Mesenchymal stem cell (in vitro differentiated cells and primary cell): ENCODE data around the gene LRRFIP1.

Experiments
- DNase-seq: peaks from one replicate; pipeline ENCODE4 v3.0.0-alpha.2; 2013
- H2AFZ ChIP-seq: one replicate; pipeline ENCODE4 v1.6.1; 2013; ENCODE audit warnings: low read depth, mild to moderate bottlenecking, control low read depth, inconsistent platforms, low read length, moderate library complexity
- H2AK5ac ChIP-seq: 2 replicates; pipeline ENCODE4 v1.6.1; 2013; ENCODE audit warnings: low read length, moderate library complexity, mild to moderate bottlenecking, inconsistent platforms; ENCODE audit not compliant: severe bottlenecking
- H2BK120ac ChIP-seq: one replicate; pipeline ENCODE4 v1.6.1; 2013; ENCODE audit warnings: low read depth, mild to moderate bottlenecking, inconsistent platforms, low read length, moderate library complexity
- H2BK12ac ChIP-seq, 2 experiments: one replicate each; pipeline ENCODE4 v1.6.1; 2013; ENCODE audit warnings: inconsistent platforms in 2 of 2, low read length in 2 of 2, mild to moderate bottlenecking in 2 of 2, moderate library complexity in 2 of 2, control low read depth in 1 of 2
- H2BK15ac ChIP-seq: one replicate; pipeline ENCODE4 v1.6.1; 2013; ENCODE audit warnings: mild to moderate bottlenecking, low read depth, inconsistent platforms; ENCODE audit not compliant: poor library complexity, severe bottlenecking
- H2BK5ac ChIP-seq: 2 replicates; pipeline ENCODE4 v1.6.1; 2013; ENCODE audit warnings: low read depth, mild to moderate bottlenecking, low read length, control low read depth, inconsistent platforms; ENCODE audit not compliant: poor library complexity, severe bottlenecking
- H3K14ac ChIP-seq, 2 experiments: one replicate each; pipeline ENCODE4 v1.6.1; 2013; ENCODE audit warnings: inconsistent platforms in 2 of 2, low read length in 2 of 2, control low read depth in 1 of 2, mild to moderate bottlenecking in 1 of 2, moderate library complexity in 1 of 2
- H3K18ac ChIP-seq, 2 experiments: one replicate each; pipeline ENCODE4 v1.6.1; 2013; ENCODE audit warnings: inconsistent platforms in 2 of 2, low read length in 2 of 2, control low read depth in 1 of 2, low read depth in 1 of 2, mild to moderate bottlenecking in 1 of 2
- H3K23ac ChIP-seq, 2 experiments: one replicate each; pipeline ENCODE4 v1.6.1; 2013; ENCODE audit warnings: inconsistent platforms in 2 of 2, low read length in 2 of 2, mild to moderate bottlenecking in 2 of 2, moderate library complexity in 2 of 2, control low read depth in 1 of 2
- H3K27ac ChIP-seq: 2 replicates; pipeline ENCODE4 v1.5.1; 2013; ENCODE audit warnings: mild to moderate bottlenecking, moderate library complexity, low read length, control low read depth, inconsistent platforms; ENCODE audit not compliant: poor library complexity, severe bottlenecking
- H3K27me3 ChIP-seq, 2 experiments: 2 replicates each; pipeline versions ENCODE4 v1.6.1 to v1.7.0; 2013; ENCODE audit warnings: low read length in 2 of 2, mild to moderate bottlenecking in 2 of 2, moderate library complexity in 2 of 2, control low read depth in 1 of 2, inconsistent platforms in 1 of 2; ENCODE audit not compliant: control insufficient read depth in 1 of 2, insufficient read depth in 1 of 2
- H3K36me3 ChIP-seq, 2 experiments: 2 replicates each; pipeline versions ENCODE4 v1.6.1 to v1.7.0; 2013; ENCODE audit warnings: low read length in 2 of 2, control low read depth in 1 of 2, inconsistent platforms in 1 of 2, low read depth in 1 of 2, mild to moderate bottlenecking in 1 of 2; ENCODE audit not compliant: insufficient read depth in 2 of 2, control insufficient read depth in 1 of 2
- H3K4ac ChIP-seq, 2 experiments: one replicate each; pipeline ENCODE4 v1.6.1; 2013; ENCODE audit warnings: inconsistent platforms in 2 of 2, low read length in 2 of 2, mild to moderate bottlenecking in 2 of 2, moderate library complexity in 2 of 2, control low read depth in 1 of 2, low read depth in 1 of 2
- H3K4me1 ChIP-seq: 2 replicates; pipeline ENCODE4 v1.6.1; 2013; ENCODE audit warnings: low read depth, low read length, control low read depth; ENCODE audit not compliant: control insufficient read depth, insufficient read depth
- H3K4me2 ChIP-seq: 2 replicates; pipeline ENCODE4 v1.6.1; 2013; ENCODE audit warnings: low read length, mild to moderate bottlenecking, inconsistent platforms; ENCODE audit not compliant: poor library complexity, severe bottlenecking
- H3K4me3 ChIP-seq, 2 experiments: 2 replicates each; pipeline versions ENCODE4 v1.5.1 to v1.7.0; 2013; ENCODE audit warnings: low read length in 2 of 2, mild to moderate bottlenecking in 2 of 2, control low read depth in 1 of 2, low read depth in 1 of 2; ENCODE audit not compliant: insufficient read depth in 1 of 2
- H3K79me1 ChIP-seq: replicated peaks from 2 replicates; pipeline ENCODE4 v1.6.1; 2013; ENCODE audit warnings: mild to moderate bottlenecking, control low read depth, low read length, inconsistent platforms; ENCODE audit not compliant: poor library complexity, severe bottlenecking
- H3K9ac ChIP-seq: 2 replicates; pipeline ENCODE4 v1.7.0; 2013; ENCODE audit warnings: mild to moderate bottlenecking, low read length, moderate library complexity
- H3K9me3 ChIP-seq: 2 replicates; pipeline ENCODE4 v1.7.0; 2013; ENCODE audit warnings: mild to moderate bottlenecking, low read length; ENCODE audit not compliant: control insufficient read depth
- H4K8ac ChIP-seq: one replicate; pipeline ENCODE4 v1.6.1; 2013; ENCODE audit warnings: inconsistent platforms, mild to moderate bottlenecking, low read length, moderate library complexity
- H4K91ac ChIP-seq: one replicate; pipeline ENCODE4 v1.6.1; 2013; ENCODE audit warnings: mild to moderate bottlenecking, low read length, inconsistent platforms
- WGBS: methylation state at CpG from one replicate; pipeline ENCODE4 v1.1.7; 2013; ENCODE audit warnings: mixed read lengths; 5-methylcytosine and 5-hydroxymethylcytosine counted together

Gene LRRFIP1

GRCh38 chr2:237629188-237629534, 1.8 kb downstream of the LRRFIP1 start:
- Histone ChIP-seq H3K4me1 (peaks cover 32% of the 10 kb centered on the region), H2BK12ac (no peak overlapping the region), H3K14ac (no peak overlapping the region), H3K9me3 (peaks cover 2% of the 10 kb centered on the region), H3K4me2 (no peak overlapping the region), H3K27ac (no peak overlapping the region), H2BK5ac (no peak overlapping the region), H3K4ac (no peak overlapping the region), H3K36me3 (peaks cover 26 to 29% of the 10 kb centered on the region in 2 experiments), H2AK5ac (no peak overlapping the region), H4K8ac (no peak overlapping the region), H3K27me3 (no peaks in the 10 kb centered on the region), H3K18ac (no peak overlapping the region), H3K4me3 (peak overlapping the region in 1 of 2 experiments; percentile 97), H2AFZ (no peak overlapping the region), H4K91ac (no peak overlapping the region), H2BK120ac (no peak overlapping the region), H2BK15ac (no peak overlapping the region), H3K9ac (peak overlapping the region; percentile 95), H3K79me1 (peaks cover 38% of the 10 kb centered on the region), H3K23ac (no peak overlapping the region)
- WGBS: 86% methylated on average over 1 of the region's 1 CpG
- DNase-seq: peak; percentile 86

- Histone ChIP-seq H4K8ac (no peak overlapping the region), H3K36me3 (peaks cover 29 to 32% of the 10 kb centered on the region in 2 experiments), H3K4me2 (no peak overlapping the region), H3K4ac (no peak overlapping the region), H3K27ac (no peak overlapping the region), H2BK12ac (no peak overlapping the region), H3K23ac (no peak overlapping the region), H2AK5ac (no peak overlapping the region), H2AFZ (no peak overlapping the region), H2BK15ac (no peak overlapping the region), H3K14ac (no peak overlapping the region), H3K9me3 (peaks cover 7% of the 10 kb centered on the region), H4K91ac (no peak overlapping the region), H3K4me3 (no peak overlapping the region), H2BK120ac (no peak overlapping the region), H3K4me1 (peaks cover 32% of the 10 kb centered on the region), H3K9ac (peak overlapping the region; percentile 95), H3K18ac (no peak overlapping the region), H3K79me1 (peaks cover 40% of the 10 kb centered on the region), H2BK5ac (no peak overlapping the region), H3K27me3 (no peaks in the 10 kb centered on the region)
- DNase-seq: peak; percentile 75
- 64% methylated on average over 8 of the region's 8 CpGs for WGBS
Observed at GRCh38 chr2:237629739-237630138, 2.4 kb downstream of the LRRFIP1 start.

- Histone ChIP-seq H3K4me1 (peaks cover 32% of the 10 kb centered on the region), H2AK5ac (peak overlapping the region; percentile 88), H4K91ac (no peak overlapping the region), H2BK15ac (no peak overlapping the region), H2BK120ac (no peak overlapping the region), H3K4me2 (no peak overlapping the region), H3K27ac (peak overlapping the region; percentile 56), H2BK5ac (peak overlapping the region; percentile 15), H3K14ac (no peak overlapping the region), H4K8ac (no peak overlapping the region), H3K36me3 (peaks cover 29 to 37% of the 10 kb centered on the region in 2 experiments), H3K4ac (no peak overlapping the region), H3K9me3 (peaks cover 14% of the 10 kb centered on the region), H3K18ac (no peak overlapping the region), H3K79me1 (peaks cover 43% of the 10 kb centered on the region), H2AFZ (no peak overlapping the region), H3K23ac (no peak overlapping the region), H3K27me3 (no peaks in the 10 kb centered on the region), H3K9ac (peak overlapping the region; percentile 95), H2BK12ac (no peak overlapping the region), H3K4me3 (no peak overlapping the region)
- no peak for DNase-seq
- WGBS: 87% methylated on average over 12 of the region's 12 CpGs
Observed at GRCh38 chr2:237630216-237631000, 3.0 kb downstream of the LRRFIP1 start.

GRCh38 chr2:237631007-237631785, 3.8 kb downstream of the LRRFIP1 start:
- no peak overlapping the region for H3K18ac ChIP-seq
- H3K23ac ChIP-seq: no peak overlapping the region
- no peaks in the 10 kb centered on the region for H3K27me3 ChIP-seq
- H3K36me3 ChIP-seq: peaks cover 29 to 37% of the 10 kb centered on the region in 2 experiments
- H3K4me3 ChIP-seq: no peak overlapping the region
- no peak overlapping the region for H2AK5ac ChIP-seq
- no peak for DNase-seq
- no peak overlapping the region for H2BK5ac ChIP-seq
- no peak overlapping the region for H3K4ac ChIP-seq
- H2BK120ac ChIP-seq: no peak overlapping the region
- H3K9ac ChIP-seq: no peak overlapping the region
- H3K4me1 ChIP-seq: peaks cover 32% of the 10 kb centered on the region
- H3K4me2 ChIP-seq: no peak overlapping the region
- H2BK12ac ChIP-seq: no peak overlapping the region
- no peak overlapping the region for H3K14ac ChIP-seq
- peak overlapping the region; percentile 56 for H3K27ac ChIP-seq
- no peak overlapping the region for H4K8ac ChIP-seq
- H4K91ac ChIP-seq: no peak overlapping the region
- no peak overlapping the region for H2BK15ac ChIP-seq
- H3K9me3 ChIP-seq: peaks cover 15% of the 10 kb centered on the region
- H2AFZ ChIP-seq: no peak overlapping the region
- WGBS: 90% methylated on average over 14 of the region's 14 CpGs
- H3K79me1 ChIP-seq: peaks cover 44% of the 10 kb centered on the region
